Fibroblast of peridontal ligament (primary cell): ENCODE measurements around the gene SLAMF9.

Source experiments
- DNase-seq: peaks from one replicate; pipeline ENCODE4 v3.0.0-alpha.2; 2010; ENCODE audit errors: extremely low read depth

The SLAMF9 gene

DNA sequence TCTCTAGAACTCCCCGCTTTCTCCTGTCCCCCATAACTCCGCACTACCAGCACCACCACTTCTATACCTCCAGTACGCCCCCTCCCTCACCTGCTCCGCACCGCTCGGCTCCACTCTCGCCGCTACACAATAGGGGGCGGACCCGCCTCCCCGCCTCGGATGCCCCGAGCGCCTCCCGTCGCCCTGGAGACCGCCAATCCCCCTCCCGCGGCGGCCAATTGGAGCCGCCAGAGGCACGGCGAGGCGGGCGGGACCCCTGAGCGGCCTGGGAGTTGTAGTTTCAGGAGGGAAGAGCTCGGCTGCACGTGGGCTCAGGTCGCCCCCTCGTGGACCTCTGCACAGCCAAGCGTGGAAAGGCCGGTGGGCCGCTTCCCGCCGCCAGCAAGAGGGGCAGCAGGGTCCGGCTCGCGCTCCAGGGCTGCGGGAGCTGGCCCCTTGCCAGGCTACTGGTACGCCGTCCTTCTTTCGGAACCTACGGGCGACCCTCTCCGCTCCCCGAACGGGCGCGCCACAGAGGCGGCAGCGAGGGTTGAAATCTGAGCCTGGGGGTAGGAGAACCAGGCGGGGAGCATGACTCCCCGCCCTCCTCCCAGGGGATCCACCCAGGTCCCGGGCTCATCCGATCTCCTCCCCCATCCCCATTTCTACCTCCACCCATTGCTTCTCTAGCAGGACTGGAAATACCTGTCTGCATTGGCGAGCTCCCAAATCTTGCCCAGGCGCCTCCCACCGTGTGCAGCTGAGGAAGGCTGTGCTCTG, 8.4 kb downstream of the SLAMF9 start, which contains the start of gene IGSF9:
Gene IGSF9 (minus strand): TSS at position 131 of the 759 bp plus-strand sequence. CDS start 2,159 bp downstream, outside the sequence.
- DNase-seq = peak; percentile 29

- DNase-seq = no peak
Observed at GRCh38 chr1:159944623-159945455, 9.2 kb downstream of the SLAMF9 start.

DNA sequence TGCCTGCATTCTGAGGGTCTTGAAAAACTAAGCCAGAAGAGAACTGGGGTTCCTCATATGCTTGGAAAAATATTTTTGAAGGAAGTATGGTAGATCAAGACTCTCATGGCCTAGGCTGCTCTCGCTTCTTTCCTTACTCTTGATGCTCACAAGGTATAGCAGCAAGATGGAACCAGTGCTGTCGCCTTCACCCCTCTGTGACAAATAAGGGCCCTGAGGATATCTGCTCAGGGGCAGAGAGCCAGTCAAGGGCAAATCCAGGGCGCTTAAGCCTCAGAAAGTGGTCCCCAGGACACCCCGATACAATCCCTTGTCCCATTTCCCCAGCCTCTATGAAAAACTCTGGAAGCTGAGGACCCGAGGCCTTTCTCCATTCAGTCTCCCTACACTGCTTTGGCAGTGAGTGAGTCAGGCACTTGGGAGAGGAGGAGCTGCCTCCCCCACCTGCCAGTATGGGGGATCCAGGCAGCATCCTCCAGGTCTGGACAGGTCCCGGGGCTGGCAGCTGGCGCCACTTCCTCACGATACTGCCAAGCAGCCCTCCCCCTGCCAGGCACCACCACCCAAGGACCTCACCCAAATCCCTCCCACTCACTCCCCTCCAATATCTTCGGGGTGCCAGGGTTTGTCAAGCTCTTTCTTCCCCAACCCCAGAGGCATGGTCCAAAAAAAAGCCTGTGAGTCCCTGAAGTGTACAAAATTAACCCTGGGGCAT, 10.0 kb downstream of the SLAMF9 start:
- no peak for DNase-seq

GRCh38 chr1:159943278-159943640, 10.8 kb downstream of the SLAMF9 start:
- DNase-seq = no peak

GRCh38 chr1:159942632-159943277, 11.3 kb downstream of the SLAMF9 start:
- no peak for DNase-seq

DNA sequence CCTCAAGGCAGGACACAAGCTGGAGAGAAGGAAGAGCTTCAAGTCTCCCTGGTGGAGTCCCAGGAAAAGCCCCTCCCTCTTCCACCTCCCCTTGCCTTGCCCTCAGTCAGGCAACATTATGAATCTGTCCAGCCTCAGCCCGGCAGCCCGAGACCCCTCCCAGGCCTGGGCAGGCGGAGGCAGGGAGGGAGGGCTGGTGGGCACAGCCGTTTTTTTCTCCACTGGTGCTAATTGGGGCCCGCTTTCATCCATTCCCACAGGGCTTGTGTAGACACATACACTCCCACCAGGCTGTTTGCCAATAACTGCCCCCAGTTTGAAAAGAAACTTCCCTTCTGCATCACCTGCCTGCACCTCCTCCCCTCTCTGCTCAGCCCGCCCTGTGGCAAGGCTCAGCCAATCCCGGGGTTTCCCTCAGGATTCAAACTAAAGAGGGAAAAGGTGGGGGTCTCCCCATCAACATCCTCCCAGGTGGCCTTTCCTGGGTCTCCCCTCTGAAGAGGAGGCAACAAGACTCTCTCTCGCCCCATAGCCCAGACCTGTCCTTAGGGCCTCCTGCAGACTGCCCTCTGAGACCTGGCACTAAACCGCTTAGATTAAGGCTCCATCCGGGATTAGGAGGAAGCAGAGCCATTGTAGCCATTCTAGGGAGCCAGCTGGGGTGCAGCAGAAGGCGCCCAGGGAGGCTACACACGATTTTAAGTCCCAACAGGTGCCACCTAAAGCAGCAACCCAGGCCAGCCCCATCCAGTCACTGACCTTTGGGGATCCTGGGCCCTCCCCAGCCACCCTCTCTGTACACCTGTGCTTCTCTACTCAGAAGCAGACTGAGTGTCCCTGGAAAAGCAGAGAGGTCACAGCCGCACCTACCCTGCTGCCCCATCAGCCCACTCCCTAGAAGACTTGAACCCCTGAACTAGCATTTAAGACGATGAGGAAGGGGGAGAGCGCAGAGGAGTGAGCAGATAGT, 12.2 kb downstream of the SLAMF9 start:
- DNase-seq = no peak

GRCh38 chr1:159941141-159941540, 12.9 kb downstream of the SLAMF9 start:
- DNase-seq = no peak

GRCh38 chr1:159940006-159940620, 13.9 kb downstream of the SLAMF9 start:
- no peak for DNase-seq

GRCh38 chr1:159939678-159940002, 14.4 kb downstream of the SLAMF9 start:
- no peak for DNase-seq

DNA sequence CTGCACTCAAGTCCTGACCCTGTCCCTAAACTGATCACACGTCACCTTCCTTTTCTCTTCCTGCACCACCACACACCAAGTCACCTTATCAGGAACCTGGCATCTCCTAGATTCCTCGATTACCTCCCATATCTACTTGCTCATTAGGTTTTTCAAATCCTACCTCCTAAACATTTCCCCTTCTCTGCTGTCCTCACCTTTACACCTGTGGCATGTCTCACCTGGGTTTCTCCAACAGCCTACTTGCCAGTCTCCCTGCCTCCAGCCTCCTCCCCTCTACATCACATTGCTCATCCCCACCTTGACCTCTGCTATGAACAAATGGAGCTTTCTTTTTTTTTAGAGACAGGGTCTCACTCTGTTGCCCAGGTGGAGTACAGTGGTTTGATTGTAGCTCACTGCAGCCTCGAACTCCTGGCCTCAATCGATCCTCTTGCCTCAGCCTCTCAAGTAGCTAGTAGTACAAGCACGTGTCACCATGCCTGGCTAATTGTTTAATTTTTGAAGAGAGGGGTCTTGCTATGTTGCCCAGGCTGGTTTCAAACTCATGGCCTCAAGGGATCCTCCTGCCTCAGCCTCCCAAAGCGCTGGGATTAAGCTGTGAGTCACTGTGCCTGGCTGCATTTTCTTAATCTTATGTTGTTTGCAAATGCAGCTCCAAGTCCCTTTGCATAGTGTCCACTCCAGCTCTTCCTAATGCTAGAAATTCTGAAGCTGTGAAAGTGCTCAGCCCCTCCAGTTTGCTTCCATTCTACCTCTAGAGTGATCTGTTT, 14.9 kb downstream of the SLAMF9 start:
- no peak for DNase-seq

DNA sequence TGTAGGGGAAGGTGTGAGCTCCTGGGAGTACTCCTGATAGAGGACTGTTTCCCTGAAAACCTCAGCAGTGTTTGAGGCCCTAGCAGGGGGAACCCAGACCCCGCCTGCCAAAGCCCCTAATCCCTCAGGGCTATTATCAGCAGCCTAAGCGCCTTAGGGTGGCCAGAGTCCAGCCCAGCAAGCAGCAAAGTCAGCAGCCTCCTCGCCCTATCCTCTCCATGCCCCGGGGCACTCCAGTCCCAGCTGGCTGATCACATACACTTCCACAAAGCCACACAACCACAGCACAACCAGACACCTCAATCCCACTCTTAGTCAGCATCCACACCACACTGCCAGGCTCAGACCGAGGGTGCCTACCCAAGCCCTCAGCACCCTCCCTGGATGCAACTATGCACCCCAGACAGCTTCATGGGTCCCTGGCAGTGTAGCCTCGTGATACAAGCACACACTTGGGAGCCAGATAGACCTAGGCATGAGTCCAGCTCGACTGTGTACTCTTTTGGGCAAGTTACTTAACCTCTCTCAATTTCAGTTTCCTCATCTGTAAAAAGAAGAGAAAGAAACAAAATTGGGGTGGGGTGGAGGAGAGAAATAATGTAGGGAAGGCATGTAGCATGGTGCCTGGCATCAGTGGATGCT, 15.7 kb downstream of the SLAMF9 start:
- DNase-seq = no peak

GRCh38 chr1:159937054-159937750, 16.8 kb downstream of the SLAMF9 start:
- DNase-seq = no peak

- DNase-seq = peak; percentile 45
Observed at GRCh38 chr1:159936273-159936904, 17.6 kb downstream of the SLAMF9 start.

DNA sequence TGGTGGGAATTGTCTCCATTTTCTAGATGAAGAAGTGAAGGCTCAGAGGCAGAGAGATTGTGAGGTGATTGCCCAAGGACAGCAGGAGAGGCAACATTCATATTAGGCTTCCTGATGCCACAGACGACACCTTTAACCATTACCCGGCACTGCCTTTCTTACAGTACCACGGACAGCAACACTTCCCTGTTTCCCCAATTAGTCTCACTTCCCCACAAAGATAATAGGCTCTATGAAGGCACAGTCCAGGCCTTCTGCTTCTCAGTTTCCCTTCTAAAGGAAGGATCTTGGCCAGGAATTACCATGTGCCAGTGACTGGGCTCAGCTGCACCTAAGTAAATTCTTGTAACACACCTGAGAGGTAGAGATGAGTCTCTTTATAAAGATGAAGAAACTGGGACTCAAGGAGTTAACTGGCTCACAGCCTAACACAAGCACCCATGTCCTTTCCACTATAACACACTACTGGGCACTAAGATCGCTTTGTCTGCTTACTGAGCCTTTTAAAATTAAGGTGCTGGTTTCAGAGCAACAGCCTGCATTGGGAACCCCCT, 18.2 kb downstream of the SLAMF9 start:
- DNase-seq = no peak

GRCh38 chr1:159935305-159935704, 18.7 kb downstream of the SLAMF9 start:
- DNase-seq = no peak

DNA sequence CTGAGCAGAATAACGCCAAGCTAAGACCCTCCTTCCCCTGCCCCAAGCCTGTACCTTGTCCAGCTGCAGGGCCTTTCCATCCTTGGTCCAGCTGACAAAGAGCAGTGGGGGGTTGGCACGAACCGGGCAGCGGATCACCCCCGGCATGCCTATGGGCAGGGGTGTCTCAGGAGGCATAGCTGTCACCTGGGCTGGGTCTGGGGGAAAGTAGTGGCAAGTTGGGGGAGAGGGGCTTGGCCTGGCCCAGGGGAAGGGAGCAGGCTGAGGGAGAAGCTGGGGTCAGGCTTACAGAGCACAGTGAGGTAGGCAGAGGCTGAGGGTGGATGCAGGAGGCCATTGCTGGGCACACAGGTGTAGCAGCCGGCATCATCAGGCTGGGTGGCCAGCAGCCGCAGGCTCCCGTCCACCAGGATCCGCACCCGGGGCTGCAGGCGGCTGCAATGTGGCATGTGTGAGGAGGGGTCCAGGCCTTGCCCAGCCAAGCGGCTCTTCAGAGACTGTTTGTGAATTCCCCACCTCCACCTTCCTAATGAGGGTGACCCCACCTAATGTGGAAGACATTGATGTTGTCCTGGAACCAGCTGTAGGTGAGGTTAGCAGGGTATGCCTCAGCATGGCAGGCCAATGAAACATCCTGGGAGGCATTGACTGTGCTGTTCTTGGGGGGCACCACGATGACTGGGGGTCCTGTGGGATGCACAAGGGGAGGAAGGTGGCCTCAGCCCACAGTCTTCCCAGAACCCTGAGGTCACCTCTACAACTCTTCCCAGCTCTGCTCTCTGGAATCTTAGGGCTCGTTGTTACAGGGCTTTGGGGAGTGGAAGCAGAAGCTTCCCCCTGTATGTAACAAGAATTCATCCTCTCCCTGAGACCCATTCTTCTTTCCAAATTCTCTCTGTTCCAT, 19.6 kb downstream of the SLAMF9 start:
- DNase-seq = no peak

GRCh38 chr1:159933347-159933746, 20.7 kb downstream of the SLAMF9 start:
- no peak for DNase-seq
